IPS-20b (cell line): ENCODE results near the gene TNNT2.

ENCODE experiments used
- H3K27ac ChIP-seq: one replicate; pipeline ENCODE4 v1.5.1; 2013; ENCODE audit warnings: low read length
- H3K27me3 ChIP-seq: 2 replicates; pipeline ENCODE4 v1.6.1; 2013; ENCODE audit warnings: mild to moderate bottlenecking, low read length, inconsistent platforms; ENCODE audit not compliant: insufficient read depth
- H3K36me3 ChIP-seq: 2 replicates; pipeline ENCODE4 v1.6.1; 2013; ENCODE audit warnings: low read depth, mild to moderate bottlenecking, inconsistent platforms, low read length, moderate library complexity; ENCODE audit not compliant: insufficient read depth
- H3K4me1 ChIP-seq: 2 replicates; pipeline ENCODE4 v1.6.1; 2013; ENCODE audit warnings: mild to moderate bottlenecking, control low read depth, inconsistent platforms, low read length, moderate library complexity; ENCODE audit not compliant: insufficient read depth
- H3K4me3 ChIP-seq: 2 replicates; pipeline ENCODE4 v1.5.1; 2013; ENCODE audit warnings: mild to moderate bottlenecking, low read length, inconsistent platforms
- H3K9ac ChIP-seq: 2 replicates; pipeline ENCODE4 v1.6.1; 2013; ENCODE audit warnings: low read depth, mild to moderate bottlenecking, inconsistent platforms, low read length, moderate library complexity
- H3K9me3 ChIP-seq: 2 replicates; pipeline ENCODE4 v1.6.1; 2013; ENCODE audit warnings: mild to moderate bottlenecking, low read depth, low read length, inconsistent platforms; ENCODE audit not compliant: insufficient read depth

The TNNT2 gene

GRCh38 chr1:201359873-201360210 lies 17.6 kb downstream of the TNNT2 start:
- no peaks in the 10 kb centered on the region for H3K27me3 ChIP-seq
- no peak overlapping the region for H3K9ac ChIP-seq
- peaks cover 3% of the 10 kb centered on the region; the same call in 1 of the 2 replicates for H3K4me1 ChIP-seq

GRCh38 chr1:201359031-201359872 lies 18.2 kb downstream of the TNNT2 start:
- Histone ChIP-seq H3K9me3 (no peaks in the 10 kb centered on the region), H3K9ac (no peak overlapping the region), H3K4me1 (peaks cover 3% of the 10 kb centered on the region; the same call in 1 of the 2 replicates), H3K27me3 (no peaks in the 10 kb centered on the region), H3K36me3 (no peaks in the 10 kb centered on the region), H3K27ac (no peak overlapping the region), H3K4me3 (no peak overlapping the region)

More at GRCh38 chr1:201359873-201360210, 17.6 kb downstream of the TNNT2 start:
- Histone ChIP-seq H3K36me3 (no peaks in the 10 kb centered on the region), H3K4me3 (no peak overlapping the region), H3K9me3 (no peaks in the 10 kb centered on the region), H3K27ac (no peak overlapping the region)

GRCh38 chr1:201358596-201358995 lies 18.9 kb downstream of the TNNT2 start:
- no peak overlapping the region for H3K9ac ChIP-seq
- peaks cover 3% of the 10 kb centered on the region; the same call in 1 of the 2 replicates for H3K4me1 ChIP-seq
- H3K27me3 ChIP-seq = no peaks in the 10 kb centered on the region
- H3K9me3 ChIP-seq = no peaks in the 10 kb centered on the region
- H3K27ac ChIP-seq = no peak overlapping the region
- no peak overlapping the region for H3K4me3 ChIP-seq
- H3K36me3 ChIP-seq = no peaks in the 10 kb centered on the region

GRCh38 chr1:201357636-201358348 lies 19.7 kb downstream of the TNNT2 start:
- Histone ChIP-seq H3K27ac (no peak overlapping the region), H3K27me3 (no peaks in the 10 kb centered on the region)

GRCh38 chr1:201357211-201357610 lies 20.3 kb downstream of the TNNT2 start:
- Histone ChIP-seq H3K9me3 (no peaks in the 10 kb centered on the region), H3K4me1 (peaks cover 10% of the 10 kb centered on the region; the same call in 1 of the 2 replicates), H3K27me3 (no peaks in the 10 kb centered on the region), H3K27ac (no peak overlapping the region), H3K4me3 (no peak overlapping the region), H3K9ac (no peak overlapping the region), H3K36me3 (no peaks in the 10 kb centered on the region)

More at GRCh38 chr1:201357636-201358348, 19.7 kb downstream of the TNNT2 start:
- no peaks in the 10 kb centered on the region for H3K36me3 ChIP-seq
- no peak overlapping the region for H3K4me3 ChIP-seq
- H3K4me1 ChIP-seq = peaks cover 10% of the 10 kb centered on the region; the same call in 1 of the 2 replicates
- no peaks in the 10 kb centered on the region for H3K9me3 ChIP-seq
- H3K9ac ChIP-seq = no peak overlapping the region

GRCh38 chr1:201356701-201357100 lies 20.8 kb downstream of the TNNT2 start:
- Histone ChIP-seq H3K4me1 (0 out of 2 replicates have a peak, but pooled peaks cover 7% of the 10 kb centered on the region), H3K27ac (no peak overlapping the region), H3K36me3 (no peaks in the 10 kb centered on the region), H3K4me3 (no peak overlapping the region), H3K27me3 (no peaks in the 10 kb centered on the region), H3K9ac (no peak overlapping the region), H3K9me3 (no peaks in the 10 kb centered on the region)

- Histone ChIP-seq H3K9me3 (no peaks in the 10 kb centered on the region), H3K4me3 (no peak overlapping the region), H3K9ac (no peak overlapping the region), H3K4me1 (0 out of 2 replicates have a peak, but pooled peaks cover 7% of the 10 kb centered on the region), H3K27ac (no peak overlapping the region), H3K27me3 (no peaks in the 10 kb centered on the region), H3K36me3 (no peaks in the 10 kb centered on the region)
These were observed 21.2 kb downstream of the TNNT2 start for GRCh38 chr1:201356236-201356635.

GRCh38 chr1:201355471-201355870 lies 22.0 kb downstream of the TNNT2 start:
- H3K27me3 ChIP-seq = no peaks in the 10 kb centered on the region
- H3K4me3 ChIP-seq = no peak overlapping the region
- no peaks in the 10 kb centered on the region for H3K36me3 ChIP-seq
- H3K4me1 ChIP-seq = 0 out of 2 replicates have a peak, but pooled peaks cover 7% of the 10 kb centered on the region
- H3K27ac ChIP-seq = no peak overlapping the region
- H3K9me3 ChIP-seq = no peaks in the 10 kb centered on the region
- no peak overlapping the region for H3K9ac ChIP-seq

GRCh38 chr1:201354901-201355295 lies 22.6 kb downstream of the TNNT2 start:
- no peaks in the 10 kb centered on the region for H3K27me3 ChIP-seq

GRCh38 chr1:201354151-201354900 lies 23.2 kb downstream of the TNNT2 start:
- Histone ChIP-seq H3K4me3 (no peak overlapping the region), H3K36me3 (no peaks in the 10 kb centered on the region), H3K9me3 (no peaks in the 10 kb centered on the region), H3K9ac (no peak overlapping the region), H3K27me3 (no peaks in the 10 kb centered on the region), H3K27ac (no peak overlapping the region), H3K4me1 (0 out of 2 replicates have a peak, but pooled peaks cover 7% of the 10 kb centered on the region)

More at GRCh38 chr1:201354901-201355295, 22.6 kb downstream of the TNNT2 start:
- Histone ChIP-seq H3K36me3 (no peaks in the 10 kb centered on the region), H3K27ac (no peak overlapping the region), H3K9me3 (no peaks in the 10 kb centered on the region), H3K4me1 (0 out of 2 replicates have a peak, but pooled peaks cover 7% of the 10 kb centered on the region), H3K4me3 (no peak overlapping the region), H3K9ac (no peak overlapping the region)

GRCh38 chr1:201353186-201353940 lies 24.1 kb downstream of the TNNT2 start:
- H3K27me3 ChIP-seq = no peaks in the 10 kb centered on the region
- no peak overlapping the region for H3K27ac ChIP-seq
- no peak overlapping the region for H3K4me3 ChIP-seq

More at GRCh38 chr1:201353186-201353940, 24.1 kb downstream of the TNNT2 start:
- Histone ChIP-seq H3K4me1 (0 out of 2 replicates have a peak, but pooled peaks cover 7% of the 10 kb centered on the region), H3K36me3 (no peaks in the 10 kb centered on the region), H3K9me3 (no peaks in the 10 kb centered on the region), H3K9ac (no peak overlapping the region)
